H9 (cell line): ENCODE data around the gene PDE3B. TPM values are rescaled to one million over a fixed set of nuclear protein-coding genes. Genes with fewer than 3 reads are reported as not detected.
A peak's percentile ranks its signal among the peaks of the same experiment; 100 is the strongest.

Source experiments
- DNase-seq: peaks from one replicate; pipeline ENCODE4 v3.0.0-alpha.2; 2017
- H2AFZ ChIP-seq: one replicate; pipeline ENCODE4 v1.6.1; 2013; ENCODE audit warnings: mild to moderate bottlenecking, low read length, control low read depth, moderate library complexity
- H2AK5ac ChIP-seq: 2 replicates; pipeline ENCODE4 v1.6.1; 2013; ENCODE audit warnings: low read length, control low read depth, mixed read lengths; ENCODE audit not compliant: insufficient read length
- H2BK120ac ChIP-seq: one replicate; pipeline ENCODE4 v1.6.1; 2013; ENCODE audit warnings: low read depth, mild to moderate bottlenecking, low read length, control low read depth, inconsistent platforms; ENCODE audit not compliant: poor library complexity, severe bottlenecking
- H2BK12ac ChIP-seq: 2 replicates; pipeline ENCODE4 v1.6.1; 2013; ENCODE audit warnings: low read length, control low read depth, mixed read lengths, low read depth; ENCODE audit not compliant: insufficient read length
- H2BK15ac ChIP-seq: 2 replicates; pipeline ENCODE4 v1.6.1; 2013; ENCODE audit warnings: low read depth, low read length, control low read depth
- H2BK20ac ChIP-seq: one replicate; pipeline ENCODE4 v1.6.1; 2013; ENCODE audit warnings: low read depth, mild to moderate bottlenecking, low read length, control low read depth, inconsistent platforms; ENCODE audit not compliant: poor library complexity, severe bottlenecking
- H2BK5ac ChIP-seq: 2 replicates; pipeline ENCODE4 v1.6.1; 2013; ENCODE audit warnings: low read length, control low read depth, mixed read lengths; ENCODE audit not compliant: insufficient read length
- H3K14ac ChIP-seq: 2 replicates; pipeline ENCODE4 v1.6.1; 2013; ENCODE audit warnings: low read length, control low read depth; ENCODE audit not compliant: insufficient read depth
- H3K18ac ChIP-seq: 2 replicates; pipeline ENCODE4 v1.6.1; 2013; ENCODE audit warnings: low read depth, mild to moderate bottlenecking, mixed read lengths, low read length, control low read depth; ENCODE audit not compliant: insufficient read length
- H3K23ac ChIP-seq: 2 replicates; pipeline ENCODE4 v1.6.1; 2013; ENCODE audit warnings: low read length, control low read depth, mixed read lengths, low read depth; ENCODE audit not compliant: insufficient read length
- H3K23me2 ChIP-seq: 2 replicates; pipeline ENCODE4 v1.6.1; 2013; ENCODE audit warnings: low read depth, mild to moderate bottlenecking, mixed read lengths, low read length, control low read depth; ENCODE audit not compliant: insufficient read length, poor library complexity, severe bottlenecking
- H3K27ac ChIP-seq: 2 replicates; pipeline ENCODE4 v1.5.1; 2013; ENCODE audit warnings: low read length, control low read depth, mixed read lengths, low read depth; ENCODE audit not compliant: insufficient read length
- H3K27me3 ChIP-seq: 2 replicates; pipeline ENCODE4 v1.6.1; 2013; ENCODE audit warnings: low read length, control low read depth, inconsistent platforms; ENCODE audit not compliant: insufficient read depth
- H3K4ac ChIP-seq: 2 replicates; pipeline ENCODE4 v1.6.1; 2013; ENCODE audit warnings: low read depth, mild to moderate bottlenecking, control low read depth, inconsistent platforms, low read length, moderate library complexity
- H3K4me1 ChIP-seq: 2 replicates; pipeline ENCODE4 v1.6.1; 2013; ENCODE audit warnings: low read length, control low read depth, inconsistent platforms; ENCODE audit not compliant: insufficient read depth
- H3K4me2 ChIP-seq: 2 replicates; pipeline ENCODE4 v1.6.1; 2013; ENCODE audit warnings: low read length, control low read depth, mixed read lengths; ENCODE audit not compliant: insufficient read length, insufficient read depth
- H3K56ac ChIP-seq: 2 replicates; pipeline ENCODE4 v1.6.1; 2013; ENCODE audit warnings: low read depth, mild to moderate bottlenecking, mixed read lengths, low read length, control low read depth; ENCODE audit not compliant: insufficient read length
- H3K79me1 ChIP-seq: 2 replicates; pipeline ENCODE4 v1.6.1; 2013; ENCODE audit warnings: low read depth, mild to moderate bottlenecking, moderate library complexity, low read length, control low read depth, inconsistent platforms; ENCODE audit not compliant: insufficient read depth, poor library complexity, severe bottlenecking
- H3K79me2 ChIP-seq: 2 replicates; pipeline ENCODE4 v1.6.1; 2013; ENCODE audit warnings: low read length, control low read depth, inconsistent platforms; ENCODE audit not compliant: insufficient read depth
- H3K9ac ChIP-seq: 2 replicates; pipeline ENCODE4 v1.6.1; 2013; ENCODE audit warnings: low read length, control low read depth, mixed read lengths; ENCODE audit not compliant: insufficient read length; ENCODE audit errors: extremely low read depth
- H3K9me3 ChIP-seq: one replicate; pipeline ENCODE4 v1.6.1; 2013; ENCODE audit warnings: low read depth, low read length, inconsistent platforms; ENCODE audit not compliant: control insufficient read depth
- H3T11ph ChIP-seq: one replicate; pipeline ENCODE4 v1.6.1; 2013; ENCODE audit warnings: mild to moderate bottlenecking, low read length, control low read depth, inconsistent platforms
- H4K20me1 ChIP-seq: one replicate; pipeline ENCODE4 v1.6.1; 2013; ENCODE audit not compliant: control insufficient read depth, insufficient read length, insufficient read depth
- H4K5ac ChIP-seq: 2 replicates; pipeline ENCODE4 v1.6.1; 2013; ENCODE audit warnings: low read depth, mild to moderate bottlenecking, mixed read lengths, low read length, control low read depth; ENCODE audit not compliant: insufficient read length
- H4K8ac ChIP-seq: replicated peaks from 2 replicates; pipeline ENCODE4 v1.6.1; 2013; ENCODE audit warnings: low read length, control low read depth, mixed read lengths, low read depth; ENCODE audit not compliant: insufficient read length
- H4K91ac ChIP-seq: 2 replicates; pipeline ENCODE4 v1.6.1; 2013; ENCODE audit warnings: low read depth, mild to moderate bottlenecking, moderate library complexity, mixed read lengths, low read length, control low read depth; ENCODE audit not compliant: insufficient read length
- H3K27ac Mint-ChIP-seq, 3 experiments: 2 replicates in 2 of 3; 3 replicates in 1 of 3; pipeline ENCODE4 v1.8.0; 2020 to 2021; ENCODE audit warnings: mixed read lengths in 3 of 3, mild to moderate bottlenecking in 1 of 3, moderate library complexity in 1 of 3
- H3K27me3 Mint-ChIP-seq: 2 replicates; pipeline ENCODE4 v1.8.0; 2021; ENCODE audit warnings: low read depth, mild to moderate bottlenecking, moderate library complexity, mixed read lengths
- H3K36me3 Mint-ChIP-seq, 3 experiments: 2 replicates in 2 of 3; 3 replicates in 1 of 3; pipeline ENCODE4 v1.8.0; 2020 to 2021; ENCODE audit warnings: low read depth in 3 of 3, mixed read lengths in 3 of 3; ENCODE audit not compliant: insufficient read depth in 1 of 3
- H3K4me1 Mint-ChIP-seq, 2 experiments: 2 replicates each; pipeline ENCODE4 v1.8.0; 2020; ENCODE audit warnings: mixed read lengths in 2 of 2
- H3K4me3 Mint-ChIP-seq, 2 experiments: 2 replicates in 1 of 2; 3 replicates in 1 of 2; pipeline ENCODE4 v1.8.0; 2020 to 2021; ENCODE audit warnings: mild to moderate bottlenecking in 2 of 2, mixed read lengths in 2 of 2, moderate library complexity in 1 of 2
- H3K9me3 Mint-ChIP-seq, 2 experiments: 2 replicates in 1 of 2; 3 replicates in 1 of 2; pipeline ENCODE4 v1.8.0; 2020; ENCODE audit warnings: mild to moderate bottlenecking in 2 of 2, mixed read lengths in 2 of 2, moderate library complexity in 1 of 2
- WGBS: extraction: QIAGEN DNeasy Blood & Tissue Kit; methylation state at CpG from one replicate; pipeline ENCODE4 v1.1.7; 2013; ENCODE audit warnings: missing lambda C conversion rate, low lambda C conversion rate, mixed read lengths; ENCODE audit not compliant: insufficient read length; ENCODE audit errors: extremely low coverage; 5-methylcytosine and 5-hydroxymethylcytosine counted together
- total RNA-seq: library from RNA; stranded (reverse); gene quantifications from 2 replicates; pipeline ENCODE4 v1.2.1, GENCODE V29; 2021
- TF ChIP-seq, protein P1 (sequence below): fragments of 200-600 bp; sonication (generic); conservative IDR thresholded peaks from 3 replicates; pipeline ENCODE4 v1.8.0; 2021; ENCODE audit warnings: antibody characterized with exemption, mild to moderate bottlenecking

PDE3B gene
- total RNA-seq, 1 experiment from 2014 or later: 6.6 TPM

DNA sequence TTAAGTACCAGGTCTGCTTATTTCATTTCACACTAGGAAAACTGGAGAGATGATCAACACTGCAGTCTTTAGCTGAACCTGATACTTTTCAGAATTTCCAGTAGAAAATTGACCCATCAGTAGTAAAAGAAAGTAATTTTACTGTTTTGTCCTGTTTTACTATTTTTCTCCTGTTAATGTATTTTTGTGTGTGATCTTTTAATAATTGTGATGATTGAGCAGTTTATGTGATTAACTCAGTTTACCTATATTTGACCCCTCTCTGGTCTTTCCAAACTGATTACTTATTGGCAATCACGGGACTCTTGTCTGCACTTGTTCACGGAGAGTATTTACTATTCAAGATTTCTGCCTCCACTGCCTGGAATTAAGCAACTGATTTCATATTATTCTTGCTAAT lies 249.0 kb downstream of the PDE3B start:
- H2AFZ ChIP-seq: no peak overlapping the region

More for the DNA sequence above, 249.0 kb downstream of the PDE3B start:
- H2BK15ac ChIP-seq: no peak overlapping the region
- Mint-ChIP-seq H3K4me3 (peak overlapping the region; percentile 54 to 70; a peak in 4 of 5 replicates), H3K9me3 (peaks cover 3 to 13% of the 10 kb centered on the region in 2 experiments; a peak in 3 of 5 replicates), H3K4me1 (peaks cover 11 to 13% of the 10 kb centered on the region in 2 experiments), H3K27me3 (peaks cover 24% of the 10 kb centered on the region), H3K36me3 (no peaks in the 10 kb centered on the region; a peak in 2 of 7 replicates), H3K27ac (no peak overlapping the region)
- H3K23ac ChIP-seq: no peak overlapping the region
- no peak overlapping the region for H4K8ac ChIP-seq
- no peaks in the 10 kb centered on the region for H4K20me1 ChIP-seq
- H2BK120ac ChIP-seq: no peak overlapping the region
- no peak overlapping the region for H3K14ac ChIP-seq
- H3K27me3 ChIP-seq: no peaks in the 10 kb centered on the region
- no peak overlapping the region for H4K91ac ChIP-seq
- no peak overlapping the region for H2BK12ac ChIP-seq
- no peak overlapping the region for H3K27ac ChIP-seq
- WGBS: no CpG with 5 or more reads among the region's 2 CpGs
- TF ChIP-seq, protein P1, sequence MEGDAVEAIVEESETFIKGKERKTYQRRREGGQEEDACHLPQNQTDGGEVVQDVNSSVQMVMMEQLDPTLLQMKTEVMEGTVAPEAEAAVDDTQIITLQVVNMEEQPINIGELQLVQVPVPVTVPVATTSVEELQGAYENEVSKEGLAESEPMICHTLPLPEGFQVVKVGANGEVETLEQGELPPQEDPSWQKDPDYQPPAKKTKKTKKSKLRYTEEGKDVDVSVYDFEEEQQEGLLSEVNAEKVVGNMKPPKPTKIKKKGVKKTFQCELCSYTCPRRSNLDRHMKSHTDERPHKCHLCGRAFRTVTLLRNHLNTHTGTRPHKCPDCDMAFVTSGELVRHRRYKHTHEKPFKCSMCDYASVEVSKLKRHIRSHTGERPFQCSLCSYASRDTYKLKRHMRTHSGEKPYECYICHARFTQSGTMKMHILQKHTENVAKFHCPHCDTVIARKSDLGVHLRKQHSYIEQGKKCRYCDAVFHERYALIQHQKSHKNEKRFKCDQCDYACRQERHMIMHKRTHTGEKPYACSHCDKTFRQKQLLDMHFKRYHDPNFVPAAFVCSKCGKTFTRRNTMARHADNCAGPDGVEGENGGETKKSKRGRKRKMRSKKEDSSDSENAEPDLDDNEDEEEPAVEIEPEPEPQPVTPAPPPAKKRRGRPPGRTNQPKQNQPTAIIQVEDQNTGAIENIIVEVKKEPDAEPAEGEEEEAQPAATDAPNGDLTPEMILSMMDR: no peak
- no peak overlapping the region for H3K56ac ChIP-seq
- no peak overlapping the region for H2BK5ac ChIP-seq
- H3K18ac ChIP-seq: no peak overlapping the region
- H2BK20ac ChIP-seq: no peak overlapping the region
- H3K4me2 ChIP-seq: no peak overlapping the region
- H3K79me1 ChIP-seq: no peaks in the 10 kb centered on the region
- no peak for DNase-seq
- no peak overlapping the region for H3K9ac ChIP-seq
- no peaks in the 10 kb centered on the region for H3K79me2 ChIP-seq
- H2AK5ac ChIP-seq: no peak overlapping the region
- H3K23me2 ChIP-seq: peaks cover 5% of the 10 kb centered on the region
- H3K4me1 ChIP-seq: no peaks in the 10 kb centered on the region; the same call in 1 of the 2 replicates
- no peak overlapping the region for H3K4ac ChIP-seq
- H3T11ph ChIP-seq: no peak overlapping the region
- H3K9me3 ChIP-seq: no peaks in the 10 kb centered on the region
- H4K5ac ChIP-seq: no peak overlapping the region
